Astrocyte of the hippocampus (primary cell): ENCODE measurements around the gene PTPN22.

ENCODE experiments used
- DNase-seq: peaks from one replicate; pipeline ENCODE4 v3.0.0; 2011; ENCODE audit warnings: low read depth, low spot score

The PTPN22 gene

GRCh38 chr1:113887402-113888175 lies 16.1 kb upstream of the PTPN22 start, which contains the start of gene BCL2L15:
TSS of gene BCL2L15 (minus strand) at chr1:113887581. CDS start at chr1:113887375, 206 bp downstream.
- DNase-seq = no peak

- no peak for DNase-seq
Observed at GRCh38 chr1:113886417-113887401, 15.2 kb upstream of the PTPN22 start.

GRCh38 chr1:113881661-113882060 lies 10.1 kb upstream of the PTPN22 start:
- no peak for DNase-seq

- no peak for DNase-seq
Observed at GRCh38 chr1:113879739-113880038, 8.2 kb upstream of the PTPN22 start.

GRCh38 chr1:113876176-113876575 lies 4.7 kb upstream of the PTPN22 start:
- DNase-seq = no peak

- no peak for DNase-seq
Observed at GRCh38 chr1:113875714-113876113, 4.2 kb upstream of the PTPN22 start.

- no peak for DNase-seq
Observed at GRCh38 chr1:113874012-113874879, 2.7 kb upstream of the PTPN22 start.

- DNase-seq = no peak
Observed at GRCh38 chr1:113872219-113872935, 865 bp upstream of the PTPN22 start.

- DNase-seq = no peak
Observed at GRCh38 chr1:113870778-113871177, 734 bp downstream of the PTPN22 start.

GRCh38 chr1:113868387-113869083 lies 3.0 kb downstream of the PTPN22 start:
- DNase-seq = no peak

- no peak for DNase-seq
Observed at GRCh38 chr1:113861641-113862040, 9.9 kb downstream of the PTPN22 start.

- peak; percentile 54 for DNase-seq
Observed at GRCh38 chr1:113860891-113861290, 10.6 kb downstream of the PTPN22 start.

GRCh38 chr1:113859478-113860175 lies 11.9 kb downstream of the PTPN22 start:
- no peak for DNase-seq

GRCh38 chr1:113858982-113859381 lies 12.5 kb downstream of the PTPN22 start:
- no peak for DNase-seq

- DNase-seq = no peak
Observed at GRCh38 chr1:113858418-113858817, 13.1 kb downstream of the PTPN22 start.

GRCh38 chr1:113857776-113858175 lies 13.7 kb downstream of the PTPN22 start:
- no peak for DNase-seq

- DNase-seq = no peak
Observed at GRCh38 chr1:113856401-113856790, 15.1 kb downstream of the PTPN22 start.

GRCh38 chr1:113855630-113856400 lies 15.7 kb downstream of the PTPN22 start:
- DNase-seq = peak; percentile 6

GRCh38 chr1:113854234-113854633 lies 17.3 kb downstream of the PTPN22 start:
- no peak for DNase-seq
